BLaER1 (cell line): ENCODE data around the gene PDIK1L.

Experiments used
- H3K27ac ChIP-seq: shearing (Covaris generic); formaldehyde crosslinking; 2 replicates; pipeline ENCODE4 v1.8.1; 2022
- H3K27me3 ChIP-seq: shearing (Covaris generic); formaldehyde crosslinking; 2 replicates; pipeline ENCODE4 v1.8.1; 2022
- H3K36me3 ChIP-seq: shearing (Covaris generic); formaldehyde crosslinking; 2 replicates; pipeline ENCODE4 v1.8.1; 2022
- H3K4me1 ChIP-seq: shearing (Covaris generic); formaldehyde crosslinking; 2 replicates; pipeline ENCODE4 v1.8.1; 2022
- H3K4me2 ChIP-seq: shearing (Covaris generic); formaldehyde crosslinking; 2 replicates; pipeline ENCODE4 v1.8.1; 2022
- H3K4me3 ChIP-seq: shearing (Covaris generic); formaldehyde crosslinking; 2 replicates; pipeline ENCODE4 v1.8.1; 2022
- H3K9ac ChIP-seq: shearing (Covaris generic); formaldehyde crosslinking; 2 replicates; pipeline ENCODE4 v1.8.1; 2022
- H3K9me3 ChIP-seq: shearing (Covaris generic); formaldehyde crosslinking; 2 replicates; pipeline ENCODE4 v1.8.1; 2022
- H4K20me1 ChIP-seq: shearing (Covaris generic); formaldehyde crosslinking; 2 replicates; pipeline ENCODE4 v1.8.1; 2022
- Cebpa-rat ChIP-seq: shearing (Covaris generic); IDR thresholded peaks from 2 replicates; pipeline ENCODE4 v1.8.1; 2022

Gene PDIK1L

DNA sequence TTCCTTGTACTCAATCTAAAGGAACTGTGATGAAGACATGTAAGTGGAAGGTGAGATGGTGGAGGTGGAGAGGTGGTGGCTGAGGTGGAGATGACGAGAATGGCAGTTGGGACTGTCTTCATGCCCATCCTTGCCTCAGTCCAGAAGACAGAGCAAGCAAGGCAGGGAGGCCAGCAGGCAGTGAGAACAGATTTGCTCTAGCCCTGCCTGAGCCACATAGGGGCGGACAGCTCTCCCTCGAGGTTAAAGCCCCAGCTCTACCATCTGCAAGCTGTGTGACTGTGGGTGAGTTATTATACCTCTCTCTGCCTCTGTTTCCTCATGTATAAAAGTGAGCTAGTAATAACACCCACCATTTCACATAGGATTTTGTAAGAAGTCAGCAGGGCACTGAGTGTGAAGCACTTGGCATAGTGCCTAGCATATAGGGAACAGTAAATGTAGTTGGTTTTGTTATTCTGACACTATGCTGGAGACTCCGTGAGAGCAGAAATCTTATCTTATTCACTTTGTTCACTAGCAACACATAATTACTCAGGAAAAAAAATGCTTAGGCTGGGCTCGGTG lies 42.4 kb downstream of the PDIK1L start:
- no peak for TF ChIP-seq Cebpa-rat
- H3K9me3 ChIP-seq, result no peaks in the 10 kb centered on the region
- no peak overlapping the region for H3K27ac ChIP-seq
- H4K20me1 ChIP-seq, result no peaks in the 10 kb centered on the region
- H3K27me3 ChIP-seq, result no peaks in the 10 kb centered on the region
- no peak overlapping the region for H3K4me3 ChIP-seq
- peaks cover 68% of the 10 kb centered on the region for H3K4me1 ChIP-seq
- H3K4me2 ChIP-seq, result peak overlapping the region; percentile 100
- H3K36me3 ChIP-seq, result no peaks in the 10 kb centered on the region
- H3K9ac ChIP-seq, result no peak overlapping the region

DNA sequence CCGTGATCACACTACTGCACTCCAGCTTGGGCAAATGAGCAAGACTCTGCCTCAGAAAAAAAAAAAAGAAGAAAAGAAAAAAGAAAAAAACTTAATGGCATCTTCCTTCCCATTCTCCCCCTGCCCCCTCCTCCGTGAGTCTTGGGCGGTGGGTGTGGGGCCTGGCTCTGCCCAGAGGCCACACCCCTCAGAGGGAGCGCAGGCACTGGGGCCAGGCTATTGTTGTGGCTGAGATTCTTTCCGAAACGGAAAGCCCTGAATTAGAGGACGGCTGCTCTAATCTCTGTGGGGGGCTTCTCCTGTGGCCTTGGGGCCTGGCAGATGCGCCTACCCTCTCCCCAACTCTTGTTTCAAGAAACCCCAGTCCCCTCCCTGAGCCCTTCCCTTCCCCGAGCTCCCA lies 43.1 kb downstream of the PDIK1L start:
- Histone ChIP-seq H3K27ac (peak overlapping the region; percentile 68), H4K20me1 (no peaks in the 10 kb centered on the region), H3K36me3 (no peaks in the 10 kb centered on the region), H3K4me3 (peak overlapping the region; percentile 62), H3K4me1 (peaks cover 75% of the 10 kb centered on the region), H3K4me2 (peak overlapping the region; percentile 100), H3K9ac (peak overlapping the region; percentile 64), H3K27me3 (no peaks in the 10 kb centered on the region), H3K9me3 (no peaks in the 10 kb centered on the region)
- TF ChIP-seq Cebpa-rat, result no peak

DNA sequence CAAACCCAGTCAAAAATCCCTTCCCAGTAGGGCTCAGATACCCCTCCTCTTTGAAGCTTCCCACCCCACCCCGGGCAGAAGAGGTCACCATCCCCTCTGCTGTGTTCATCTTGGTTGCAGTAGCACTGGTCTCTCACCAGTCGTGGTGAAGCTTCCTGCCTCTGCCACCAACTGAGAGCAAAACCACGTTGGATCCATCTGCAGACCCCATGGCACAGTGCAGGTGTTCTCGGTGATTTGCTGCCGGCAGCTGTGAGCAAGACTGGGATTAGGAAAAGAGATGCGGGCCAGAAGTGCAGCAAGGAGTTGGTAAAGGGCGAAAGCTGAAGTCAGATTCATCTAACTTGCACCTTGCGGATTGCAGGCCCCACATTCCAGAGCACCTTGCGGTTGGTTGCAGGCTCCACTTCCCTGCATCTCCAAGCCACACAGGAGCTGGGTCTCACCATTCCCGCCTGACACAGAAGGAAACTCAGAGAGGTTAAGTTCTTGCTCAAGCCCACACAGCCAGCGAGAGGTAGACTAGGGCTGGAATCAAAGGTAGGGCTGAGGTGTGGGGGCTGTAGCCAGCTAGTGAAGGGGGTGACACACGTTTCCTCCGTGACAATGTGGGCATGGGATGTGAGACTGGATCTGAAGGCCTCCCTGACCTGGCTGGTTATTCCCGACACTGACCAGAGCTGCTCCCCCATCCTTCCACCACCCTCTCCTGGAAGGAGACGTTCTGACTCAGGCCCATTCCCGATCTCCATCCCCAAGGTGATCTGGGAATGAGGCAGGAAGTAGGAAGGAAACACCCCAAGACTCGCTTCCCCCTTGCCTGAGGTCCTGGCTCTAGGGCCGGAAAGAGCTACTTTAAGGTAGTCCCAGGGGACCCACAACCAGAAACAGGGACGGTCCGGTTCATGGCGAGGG lies 44.0 kb downstream of the PDIK1L start:
- Histone ChIP-seq H3K4me2 (peak overlapping the region; percentile 100), H3K9ac (peak overlapping the region; percentile 64), H3K27me3 (no peaks in the 10 kb centered on the region), H3K27ac (peak overlapping the region; percentile 68), H3K4me1 (peaks cover 84% of the 10 kb centered on the region), H3K4me3 (peak overlapping the region; percentile 62), H3K36me3 (no peaks in the 10 kb centered on the region), H3K9me3 (no peaks in the 10 kb centered on the region), H4K20me1 (no peaks in the 10 kb centered on the region)
- TF ChIP-seq Cebpa-rat, result no peak

DNA sequence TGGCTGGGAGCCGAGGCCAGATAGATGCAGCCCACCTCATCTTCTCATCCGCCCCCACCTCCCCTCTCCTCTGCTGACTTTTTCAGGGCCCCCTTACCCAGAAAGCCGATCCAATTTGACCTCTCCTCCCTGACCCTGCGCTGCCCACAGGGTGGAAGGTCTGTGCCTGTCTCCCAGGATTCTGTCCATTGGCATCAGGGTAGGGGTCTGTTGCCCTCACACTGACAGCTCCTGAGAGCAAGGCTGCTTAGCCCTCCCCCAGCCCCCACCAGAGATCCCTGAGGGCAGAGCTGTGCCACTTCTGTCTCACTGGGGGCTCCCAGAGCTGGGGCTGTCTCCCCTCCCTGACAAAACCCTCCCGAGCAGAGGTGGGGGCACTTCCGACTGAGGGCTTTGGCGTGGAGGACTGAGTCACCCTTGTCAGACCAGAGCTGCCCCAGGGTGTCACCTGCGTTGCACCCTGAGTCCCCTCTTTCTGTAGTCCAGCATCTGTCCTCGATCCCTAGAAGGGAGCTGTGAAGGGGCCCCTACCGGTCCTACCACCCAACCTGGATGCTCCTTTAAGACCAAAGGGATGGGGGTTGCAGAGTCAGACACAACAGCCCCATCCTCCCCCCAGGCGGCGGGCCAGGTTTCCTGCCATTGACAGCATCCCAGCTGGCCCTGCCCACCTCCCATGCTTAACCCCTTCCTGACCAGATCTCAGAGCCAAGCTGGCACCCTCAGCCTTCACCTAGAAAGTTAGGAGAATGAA lies 44.8 kb downstream of the PDIK1L start:
- Histone ChIP-seq H3K9me3 (no peaks in the 10 kb centered on the region), H3K27ac (peak overlapping the region; percentile 68), H4K20me1 (no peaks in the 10 kb centered on the region), H3K4me1 (peaks cover 88% of the 10 kb centered on the region), H3K9ac (peak overlapping the region; percentile 64), H3K4me3 (peak overlapping the region; percentile 62), H3K4me2 (peak overlapping the region; percentile 100), H3K27me3 (no peaks in the 10 kb centered on the region), H3K36me3 (no peaks in the 10 kb centered on the region)
- no peak for TF ChIP-seq Cebpa-rat

DNA sequence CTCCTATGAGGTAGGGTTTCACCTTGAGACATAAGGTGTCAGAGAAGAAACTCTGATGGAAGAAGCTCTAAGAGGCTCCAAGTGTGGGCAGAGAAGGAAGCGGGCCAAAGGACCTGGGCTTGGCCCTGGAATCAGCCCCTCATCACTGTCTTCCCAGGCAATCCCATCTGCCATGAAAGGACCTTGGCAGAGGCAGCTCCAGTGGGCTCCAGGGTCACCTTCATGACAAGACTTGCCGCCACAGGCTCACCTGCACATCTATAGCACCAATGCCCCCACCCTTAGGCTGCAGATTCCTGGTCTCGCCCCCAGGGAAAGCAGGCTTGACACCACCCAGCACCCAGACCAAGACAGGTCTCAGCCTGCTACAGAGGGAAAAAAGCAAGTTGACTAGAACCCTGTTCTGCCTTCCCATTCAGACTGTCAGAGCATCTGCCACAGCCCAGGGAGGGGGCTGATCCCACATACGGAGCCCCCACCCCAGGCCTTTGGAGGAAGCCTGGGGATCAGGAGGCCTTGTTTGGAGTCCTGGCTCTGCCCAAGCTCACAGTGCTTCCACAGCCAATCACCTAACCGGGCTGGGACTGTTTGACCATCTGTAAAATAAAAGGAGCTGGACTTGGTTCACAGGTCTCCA lies 46.8 kb downstream of the PDIK1L start:
- Histone ChIP-seq H3K27me3 (no peaks in the 10 kb centered on the region), H4K20me1 (no peaks in the 10 kb centered on the region), H3K36me3 (no peaks in the 10 kb centered on the region), H3K27ac (peak overlapping the region; percentile 88), H3K9me3 (no peaks in the 10 kb centered on the region), H3K4me1 (peaks cover 98% of the 10 kb centered on the region), H3K9ac (peak overlapping the region; percentile 86), H3K4me2 (peak overlapping the region; percentile 100), H3K4me3 (peak overlapping the region; percentile 69)
- no peak for TF ChIP-seq Cebpa-rat

DNA sequence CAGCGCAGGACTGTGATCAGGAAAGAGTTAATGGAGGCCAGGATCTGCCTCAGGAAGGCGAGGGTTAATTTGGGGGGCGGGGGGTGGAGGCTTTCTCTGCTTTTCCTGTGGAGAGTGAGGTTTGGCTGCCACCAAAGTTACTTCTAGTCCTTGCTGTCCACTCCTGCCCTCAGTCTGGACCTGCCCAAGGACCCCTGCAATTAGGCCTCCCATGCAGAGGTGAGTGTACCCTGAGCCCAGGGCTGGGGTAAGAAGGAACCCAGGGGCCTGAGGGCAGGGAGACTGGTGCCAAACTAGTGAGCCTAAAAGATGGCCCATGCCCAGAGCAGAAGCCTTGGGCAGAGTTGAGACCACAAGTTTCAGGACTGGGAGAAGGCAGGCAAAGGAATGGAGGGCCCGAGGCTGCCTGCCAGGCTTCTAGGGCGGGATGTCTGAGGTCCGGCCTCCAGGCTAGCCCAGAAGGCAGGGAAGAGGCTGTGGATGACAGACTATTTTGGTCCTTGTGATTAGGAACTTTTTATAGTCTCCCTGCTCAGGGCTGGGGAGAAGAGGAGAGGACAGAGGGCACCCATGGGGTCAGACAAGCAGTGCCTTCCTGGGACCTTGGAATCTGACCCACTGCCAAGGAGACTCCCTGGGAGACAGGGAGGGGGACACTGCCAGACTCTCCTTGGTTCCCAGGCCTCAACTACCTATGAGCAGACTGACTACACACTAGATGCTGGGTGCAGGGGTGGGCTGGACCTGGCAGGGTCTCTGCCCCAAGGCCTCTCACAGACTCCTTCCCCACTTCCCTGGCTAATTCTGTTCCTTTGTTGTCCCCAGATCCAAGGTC lies 47.5 kb downstream of the PDIK1L start, which contains the start of gene FAM110D:
Gene FAM110D (plus strand): TSS at position 172 of the 835 bp plus-strand sequence. CDS start 2,213 bp downstream, outside the sequence.
- Histone ChIP-seq H3K36me3 (no peaks in the 10 kb centered on the region), H3K27me3 (no peaks in the 10 kb centered on the region), H3K27ac (peak within 1 kb of the TSS; percentile 88), H4K20me1 (no peaks in the 10 kb centered on the region), H3K4me1 (peaks cover 98% of the 10 kb centered on the region), H3K9me3 (no peaks in the 10 kb centered on the region), H3K4me2 (peak within 1 kb of the TSS; percentile 100), H3K4me3 (peak within 1 kb of the TSS; percentile 69), H3K9ac (peak within 1 kb of the TSS; percentile 86)
- no peak for TF ChIP-seq Cebpa-rat

DNA sequence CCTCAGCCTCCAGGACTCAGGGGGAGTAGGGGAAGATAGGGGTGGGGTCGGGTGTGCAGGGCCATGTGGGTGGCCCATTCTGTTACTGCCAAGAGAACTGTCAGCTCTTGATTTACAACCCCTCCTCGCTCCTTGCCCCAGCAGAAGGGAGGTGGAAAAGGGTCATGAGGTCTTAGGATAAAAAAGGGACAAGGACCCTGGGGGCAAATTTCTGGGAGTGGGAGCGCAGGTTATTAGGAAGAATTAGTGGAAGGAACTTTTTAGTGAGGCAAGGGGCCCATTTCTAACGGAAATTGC lies 48.1 kb downstream of the PDIK1L start:
- peak overlapping the region; percentile 88 for H3K27ac ChIP-seq
- H3K4me2 ChIP-seq, result peak overlapping the region; percentile 100
- H3K4me3 ChIP-seq, result peak overlapping the region; percentile 69
- H4K20me1 ChIP-seq, result no peaks in the 10 kb centered on the region
- H3K9me3 ChIP-seq, result no peaks in the 10 kb centered on the region
- peak overlapping the region; percentile 86 for H3K9ac ChIP-seq
- no peaks in the 10 kb centered on the region for H3K36me3 ChIP-seq
- no peaks in the 10 kb centered on the region for H3K27me3 ChIP-seq
- peaks cover 98% of the 10 kb centered on the region for H3K4me1 ChIP-seq
- no peak for TF ChIP-seq Cebpa-rat

DNA sequence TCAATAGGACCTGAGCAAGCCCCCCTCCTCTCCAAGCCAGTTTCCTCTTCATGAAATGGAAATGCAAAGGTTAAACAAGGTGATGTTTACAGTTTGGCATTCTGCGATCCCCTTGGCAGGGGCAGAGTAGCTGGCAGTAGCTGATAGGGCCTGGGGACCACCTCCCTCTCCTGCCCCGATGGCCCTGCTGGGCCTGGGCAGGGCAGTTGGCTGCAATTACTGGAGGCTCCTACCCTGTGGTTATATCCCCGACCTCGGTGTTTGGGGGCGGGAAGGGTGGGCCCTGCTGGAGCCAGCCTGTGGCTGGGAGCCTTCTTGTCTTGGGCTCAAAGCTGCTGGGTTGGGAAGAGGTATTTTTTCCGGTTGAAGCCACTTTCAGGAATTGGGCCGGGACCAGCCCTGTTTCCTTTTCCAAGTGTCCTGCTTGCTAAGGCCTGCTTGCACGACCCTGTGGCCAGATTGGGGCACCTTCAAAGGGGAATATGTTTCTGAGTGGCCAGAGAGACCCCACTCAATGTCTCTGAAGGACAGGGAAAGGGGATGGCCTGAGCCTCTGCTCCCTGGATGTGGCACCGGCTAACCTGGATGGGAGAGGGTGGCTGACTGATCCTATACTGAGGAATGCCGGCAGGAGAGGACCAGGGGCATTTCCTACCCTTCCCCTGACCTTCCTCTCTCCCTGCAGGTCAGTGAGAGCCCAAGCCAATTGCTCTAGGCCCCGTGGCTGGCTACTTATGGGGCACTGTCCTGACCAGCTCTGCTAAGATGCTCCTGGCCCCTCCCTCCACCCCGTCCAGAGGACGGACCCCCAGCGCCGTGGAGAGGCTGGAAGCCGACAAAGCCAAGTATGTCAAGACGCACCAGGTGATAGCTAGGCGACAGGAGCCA lies 49.1 kb downstream of the PDIK1L start:
- TF ChIP-seq Cebpa-rat, result no peak
- no peaks in the 10 kb centered on the region for H3K36me3 ChIP-seq
- peak overlapping the region; percentile 88 for H3K27ac ChIP-seq
- H3K4me2 ChIP-seq, result peak overlapping the region; percentile 100
- peak overlapping the region; percentile 86 for H3K9ac ChIP-seq
- H3K9me3 ChIP-seq, result no peaks in the 10 kb centered on the region
- no peaks in the 10 kb centered on the region for H4K20me1 ChIP-seq
- H3K4me3 ChIP-seq, result peak overlapping the region; percentile 69
- H3K4me1 ChIP-seq, result peaks cover 98% of the 10 kb centered on the region
- no peaks in the 10 kb centered on the region for H3K27me3 ChIP-seq
